Brain microvascular endothelial cell (primary cell): ENCODE measurements around the gene BRI3BP.
A peak's percentile ranks its signal among the peaks of the same experiment; 100 is the strongest.
"Not testable (repeated sequence)": the region's sequence is repeated elsewhere in the genome, so short reads cannot be mapped to it uniquely, and the experiment has no call there.

Source experiments
- DNase-seq: peaks from one replicate; pipeline ENCODE4 v3.0.0-alpha.2; 2020
- H3K27ac ChIP-seq: fragments of 250-450 bp; sonication (Bioruptor Pico); 2 replicates; pipeline ENCODE4 v1.5.1; 2020; ENCODE audit warnings: mild to moderate bottlenecking, moderate library complexity
- H3K27me3 ChIP-seq: fragments of 250-450 bp; sonication (Bioruptor Pico); replicated peaks from 2 replicates; pipeline ENCODE4 v1.5.1; 2020; ENCODE audit warnings: mild to moderate bottlenecking
- H3K36me3 ChIP-seq: fragments of 250-450 bp; sonication (Bioruptor Pico); replicated peaks from 2 replicates; pipeline ENCODE4 v1.5.1; 2020; ENCODE audit warnings: mild to moderate bottlenecking
- H3K4me3 ChIP-seq: 2 replicates; pipeline ENCODE4 v1.5.1; 2011; ENCODE audit warnings: low read depth, mild to moderate bottlenecking, control low read depth, low read length, moderate library complexity
- in situ Hi-C: cut with HindIII; loops from 2 replicates; pipeline ENCODE4 v1.10.0; 2017; ENCODE audit warnings: low sequenced_read_pairs, low pct_ligation_motif_present
- TF ChIP-seq, protein P1 (sequence below): IDR thresholded peaks from 2 replicates; pipeline ENCODE4 v1.5.1; 2011; ENCODE audit warnings: low read depth, mild to moderate bottlenecking, moderate library complexity, low read length, control low read depth, inconsistent platforms; ENCODE audit errors: missing control alignments

The BRI3BP gene

DNA sequence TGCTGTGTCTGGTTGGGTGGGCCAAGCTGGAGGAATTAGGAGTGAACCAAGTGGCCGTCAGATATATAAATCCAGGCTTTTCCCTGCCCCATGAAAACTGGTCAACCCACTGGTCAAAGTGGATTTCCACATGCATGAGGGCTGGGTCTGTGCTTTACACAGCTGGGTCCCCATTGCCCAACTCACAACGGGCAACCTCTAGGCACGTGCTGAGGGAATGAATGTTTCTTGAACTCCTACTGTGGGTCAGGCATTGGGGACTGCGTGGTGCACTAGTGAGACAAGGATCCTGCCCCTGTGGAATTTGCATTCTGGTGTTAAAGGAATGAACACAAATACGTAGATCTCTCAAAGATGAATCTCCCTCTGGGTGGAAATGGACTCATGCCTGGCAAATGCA, 64.3 kb downstream of the BRI3BP start:
- no peaks in the 10 kb centered on the region for H3K27me3 ChIP-seq
- TF ChIP-seq, protein P1, sequence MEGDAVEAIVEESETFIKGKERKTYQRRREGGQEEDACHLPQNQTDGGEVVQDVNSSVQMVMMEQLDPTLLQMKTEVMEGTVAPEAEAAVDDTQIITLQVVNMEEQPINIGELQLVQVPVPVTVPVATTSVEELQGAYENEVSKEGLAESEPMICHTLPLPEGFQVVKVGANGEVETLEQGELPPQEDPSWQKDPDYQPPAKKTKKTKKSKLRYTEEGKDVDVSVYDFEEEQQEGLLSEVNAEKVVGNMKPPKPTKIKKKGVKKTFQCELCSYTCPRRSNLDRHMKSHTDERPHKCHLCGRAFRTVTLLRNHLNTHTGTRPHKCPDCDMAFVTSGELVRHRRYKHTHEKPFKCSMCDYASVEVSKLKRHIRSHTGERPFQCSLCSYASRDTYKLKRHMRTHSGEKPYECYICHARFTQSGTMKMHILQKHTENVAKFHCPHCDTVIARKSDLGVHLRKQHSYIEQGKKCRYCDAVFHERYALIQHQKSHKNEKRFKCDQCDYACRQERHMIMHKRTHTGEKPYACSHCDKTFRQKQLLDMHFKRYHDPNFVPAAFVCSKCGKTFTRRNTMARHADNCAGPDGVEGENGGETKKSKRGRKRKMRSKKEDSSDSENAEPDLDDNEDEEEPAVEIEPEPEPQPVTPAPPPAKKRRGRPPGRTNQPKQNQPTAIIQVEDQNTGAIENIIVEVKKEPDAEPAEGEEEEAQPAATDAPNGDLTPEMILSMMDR, result no peak
- H3K4me3 ChIP-seq, result no peak overlapping the region
- in situ Hi-C loops, result no loop called here
- no peak overlapping the region for H3K27ac ChIP-seq
- H3K36me3 ChIP-seq, result no peaks in the 10 kb centered on the region
- no peak for DNase-seq

DNA sequence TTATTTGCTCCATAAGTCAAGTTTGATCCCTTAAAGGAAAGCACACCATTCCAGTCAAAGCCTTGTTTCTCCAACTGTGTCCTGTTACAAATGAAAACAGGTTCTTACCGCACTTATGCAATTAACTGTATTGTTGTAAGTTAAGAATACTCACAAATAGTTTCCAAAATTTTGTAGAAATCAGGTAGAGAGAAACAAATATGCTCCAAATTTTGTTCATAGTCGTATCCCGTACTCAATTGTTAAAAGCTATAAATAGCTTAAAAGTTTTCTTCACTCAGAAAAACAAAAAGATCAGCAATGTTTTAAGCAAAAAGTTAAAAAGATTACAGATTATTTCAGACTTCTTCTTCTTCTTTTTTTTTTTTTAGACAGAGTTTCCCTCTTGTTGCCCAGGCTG, 67.8 kb downstream of the BRI3BP start:
- no peak for DNase-seq
- Histone ChIP-seq H3K27ac (no peak overlapping the region), H3K27me3 (no peaks in the 10 kb centered on the region), H3K36me3 (no peaks in the 10 kb centered on the region), H3K4me3 (no peak overlapping the region)
- TF ChIP-seq, protein P1, result no peak
- in situ Hi-C loops, result no loop called here

DNA sequence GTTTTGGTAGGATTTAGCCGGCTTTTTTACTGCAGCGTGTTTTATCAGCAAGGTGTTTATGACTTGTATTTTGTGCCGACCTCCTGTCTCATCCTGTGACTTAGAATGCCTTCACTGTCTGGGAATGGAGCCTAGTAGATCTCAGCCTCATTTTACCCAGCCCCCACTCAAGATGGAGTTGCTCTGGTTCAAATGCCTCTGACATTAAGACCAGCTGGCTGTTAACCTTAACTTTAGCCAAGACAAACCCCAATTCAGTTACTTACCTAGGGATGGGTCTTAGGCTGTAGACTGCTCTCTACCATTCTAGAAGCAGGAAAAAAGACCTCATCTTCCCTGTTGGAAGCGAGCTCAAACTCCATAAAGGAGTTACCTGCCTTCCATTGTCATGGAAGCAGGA, 70.1 kb downstream of the BRI3BP start:
- DNase-seq, H3K27ac ChIP-seq, H3K27me3 ChIP-seq, H3K4me3 ChIP-seq, H3K36me3 ChIP-seq, in situ Hi-C loops: not testable (repeated sequence)

DNA sequence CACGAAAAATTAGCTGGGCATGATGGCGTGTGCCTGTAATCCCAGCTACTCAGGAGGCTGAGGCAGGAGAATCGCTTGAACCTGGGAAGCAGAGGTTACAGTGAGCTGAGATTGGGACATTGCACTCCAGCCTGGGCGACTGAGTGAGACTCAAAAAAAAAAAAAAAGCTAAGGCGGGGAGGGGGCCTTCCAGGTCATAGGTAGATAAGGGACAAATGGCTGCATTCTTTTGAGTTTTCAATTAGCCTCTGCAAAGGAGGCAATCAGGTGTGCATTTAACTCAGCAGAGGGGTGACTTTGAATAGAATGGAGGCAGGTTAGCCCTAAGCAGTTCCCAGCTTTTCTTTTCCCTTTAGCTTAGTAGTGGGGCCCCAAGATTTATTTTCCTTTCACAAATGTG, 71.0 kb downstream of the BRI3BP start:
- in situ Hi-C loops, result no loop called here
- DNase-seq, result no peak
- H3K4me3 ChIP-seq, result peak overlapping the region; percentile 76
- TF ChIP-seq, protein P1, result no peak
- H3K27me3 ChIP-seq, result no peaks in the 10 kb centered on the region
- H3K36me3 ChIP-seq, result no peaks in the 10 kb centered on the region
- no peak overlapping the region for H3K27ac ChIP-seq

DNA sequence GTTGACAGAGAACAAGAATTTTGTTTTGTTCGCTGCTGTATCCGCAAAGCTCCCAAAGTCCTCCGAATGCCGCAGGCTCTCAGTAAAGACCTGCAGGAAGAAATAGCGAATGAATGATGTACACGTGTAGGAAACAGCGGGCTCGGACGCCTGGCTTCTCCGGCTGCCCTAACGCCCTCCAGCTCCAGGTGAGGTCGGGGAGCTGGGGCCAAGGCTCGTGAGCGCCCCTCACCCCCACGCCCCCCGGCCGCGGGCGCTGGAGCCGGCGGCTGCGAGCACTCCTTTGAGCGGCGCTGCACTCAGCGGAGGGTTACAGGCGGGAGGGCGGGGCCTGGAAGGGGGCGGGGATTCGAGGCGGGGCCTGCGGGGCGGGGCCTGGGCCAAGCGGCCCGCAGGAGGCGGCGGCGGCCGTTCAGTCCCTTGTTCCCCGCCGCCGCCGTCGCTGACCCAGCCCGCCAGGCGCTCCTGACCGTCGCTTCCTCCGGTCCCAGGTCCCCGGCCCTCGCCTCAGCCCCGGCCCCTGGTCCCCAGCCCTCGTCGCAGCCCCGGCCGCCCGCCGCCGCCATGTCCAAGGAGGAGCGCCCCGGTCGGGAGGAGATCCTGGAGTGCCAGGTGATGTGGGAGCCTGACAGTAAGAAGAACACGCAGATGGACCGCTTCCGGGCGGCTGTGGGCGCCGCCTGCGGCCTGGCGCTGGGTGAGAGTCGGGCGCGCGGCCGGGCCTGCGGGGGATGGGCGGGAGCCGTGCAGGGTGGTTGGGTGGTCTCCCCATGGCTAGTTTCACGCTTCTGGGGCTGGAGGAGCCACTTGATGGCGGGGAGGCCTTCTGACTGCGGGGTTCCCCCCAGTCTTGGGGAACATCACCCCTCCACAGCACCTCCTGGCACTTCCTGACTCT, 71.8 kb downstream of the BRI3BP start, which contains the start of gene AACS:
Gene AACS (plus strand): TSS at position 415 of the 898 bp plus-strand sequence. CDS start 150 bp downstream, at position 565.
- peak within 1 kb of the TSS; percentile 76 for H3K4me3 ChIP-seq
- H3K27ac ChIP-seq, result peak within 1 kb of the TSS; percentile 25
- no peaks in the 10 kb centered on the region for H3K36me3 ChIP-seq
- DNase-seq, result peak; percentile 46
- TF ChIP-seq, protein P1, result no peak
- in situ Hi-C loops, result no loop called here
- H3K27me3 ChIP-seq, result no peaks in the 10 kb centered on the region

DNA sequence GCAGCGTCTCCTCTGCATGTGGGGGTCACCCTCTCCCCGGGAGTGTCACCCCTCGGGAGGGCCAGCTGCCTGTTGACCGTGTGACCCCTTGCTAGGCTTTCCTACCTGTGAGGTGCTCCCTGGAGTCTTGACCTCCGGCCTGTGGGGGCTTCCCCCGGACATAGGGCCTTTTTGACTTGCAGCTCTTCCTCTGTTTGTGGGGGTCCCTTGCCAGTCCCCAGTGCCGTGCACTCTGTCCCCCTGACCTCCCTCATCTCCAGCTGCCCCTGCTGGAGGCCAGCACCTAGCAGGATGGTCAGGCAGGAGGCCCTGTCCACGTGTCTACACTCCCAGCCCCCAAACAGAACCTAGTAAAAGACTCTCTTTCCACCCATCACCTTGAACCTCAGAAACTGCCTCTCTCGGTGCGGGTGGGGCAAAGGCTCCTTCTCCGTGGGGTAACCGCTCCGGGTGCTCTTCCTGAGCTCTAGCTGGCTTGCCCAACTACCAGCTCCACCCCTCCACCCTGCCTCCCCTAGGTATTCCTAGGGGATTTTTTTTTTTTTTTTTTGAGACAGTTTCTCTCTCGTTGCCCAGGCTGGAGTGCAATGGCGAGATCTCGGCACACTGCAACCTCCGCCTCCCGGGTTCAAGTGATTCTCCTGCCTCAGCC, 72.6 kb downstream of the BRI3BP start:
- Histone ChIP-seq H3K27ac (no peak overlapping the region), H3K36me3 (no peaks in the 10 kb centered on the region), H3K4me3 (peak overlapping the region; percentile 76), H3K27me3 (no peaks in the 10 kb centered on the region)
- TF ChIP-seq, protein P1, result no peak
- in situ Hi-C loops, result no loop called here
- DNase-seq, result no peak
